Activated CD4-positive, alpha-beta T cell treated with anti-CD3 and anti-CD28 coated beads, Interleukin-2, amount 10 ng/mL, durations not matched to agents 7 days and 5 days (primary cell): ENCODE results near the gene ASCC2. TPM values are rescaled to one million over a fixed set of nuclear protein-coding genes. Genes with fewer than 3 reads are reported as not detected.

ENCODE experiments used
- CTCF ChIA-PET: fragments of 350-600 bp; sonication (Branson Sonifier 250); formaldehyde crosslinking; loops from one replicate; lab custom pipeline; 2021; ENCODE audit warnings: antibody characterized with exemption; lab: Charles Lee
- POLR2A ChIA-PET: fragments of 350-600 bp; sonication (Branson Sonifier 250); formaldehyde crosslinking; loops from one replicate; lab custom pipeline; 2021; ENCODE audit warnings: antibody characterized with exemption; lab: Charles Lee
- DNase-seq: peaks from one replicate; pipeline ENCODE4 v3.0.0-alpha.2; 2020
- H3K27ac Mint-ChIP-seq: one replicate; pipeline ENCODE4 v1.8.0; 2021; ENCODE audit warnings: mild to moderate bottlenecking, moderate library complexity, mixed read lengths
- H3K27me3 Mint-ChIP-seq: one replicate; pipeline ENCODE4 v1.8.0; 2021; ENCODE audit warnings: mixed read lengths
- H3K36me3 Mint-ChIP-seq: one replicate; pipeline ENCODE4 v1.8.0; 2021; ENCODE audit warnings: low read depth, mixed read lengths
- H3K4me1 Mint-ChIP-seq: one replicate; pipeline ENCODE4 v1.8.0; 2021; ENCODE audit warnings: mixed read lengths
- H3K4me3 Mint-ChIP-seq: one replicate; pipeline ENCODE4 v1.8.0; 2021; ENCODE audit warnings: mild to moderate bottlenecking, moderate library complexity, mixed read lengths
- H3K9me3 Mint-ChIP-seq: one replicate; pipeline ENCODE4 v1.8.0; 2021; ENCODE audit warnings: mixed read lengths
- total RNA-seq, 2 experiments: library from RNA; stranded (reverse); gene quantifications; one replicate each; pipeline ENCODE4 v1.2.3, GENCODE V29; 2021

ASCC2 gene, protein sequence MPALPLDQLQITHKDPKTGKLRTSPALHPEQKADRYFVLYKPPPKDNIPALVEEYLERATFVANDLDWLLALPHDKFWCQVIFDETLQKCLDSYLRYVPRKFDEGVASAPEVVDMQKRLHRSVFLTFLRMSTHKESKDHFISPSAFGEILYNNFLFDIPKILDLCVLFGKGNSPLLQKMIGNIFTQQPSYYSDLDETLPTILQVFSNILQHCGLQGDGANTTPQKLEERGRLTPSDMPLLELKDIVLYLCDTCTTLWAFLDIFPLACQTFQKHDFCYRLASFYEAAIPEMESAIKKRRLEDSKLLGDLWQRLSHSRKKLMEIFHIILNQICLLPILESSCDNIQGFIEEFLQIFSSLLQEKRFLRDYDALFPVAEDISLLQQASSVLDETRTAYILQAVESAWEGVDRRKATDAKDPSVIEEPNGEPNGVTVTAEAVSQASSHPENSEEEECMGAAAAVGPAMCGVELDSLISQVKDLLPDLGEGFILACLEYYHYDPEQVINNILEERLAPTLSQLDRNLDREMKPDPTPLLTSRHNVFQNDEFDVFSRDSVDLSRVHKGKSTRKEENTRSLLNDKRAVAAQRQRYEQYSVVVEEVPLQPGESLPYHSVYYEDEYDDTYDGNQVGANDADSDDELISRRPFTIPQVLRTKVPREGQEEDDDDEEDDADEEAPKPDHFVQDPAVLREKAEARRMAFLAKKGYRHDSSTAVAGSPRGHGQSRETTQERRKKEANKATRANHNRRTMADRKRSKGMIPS
- total RNA-seq, result 10 to 100 TPM; 92.4 to 96.4 TPM

DNA sequence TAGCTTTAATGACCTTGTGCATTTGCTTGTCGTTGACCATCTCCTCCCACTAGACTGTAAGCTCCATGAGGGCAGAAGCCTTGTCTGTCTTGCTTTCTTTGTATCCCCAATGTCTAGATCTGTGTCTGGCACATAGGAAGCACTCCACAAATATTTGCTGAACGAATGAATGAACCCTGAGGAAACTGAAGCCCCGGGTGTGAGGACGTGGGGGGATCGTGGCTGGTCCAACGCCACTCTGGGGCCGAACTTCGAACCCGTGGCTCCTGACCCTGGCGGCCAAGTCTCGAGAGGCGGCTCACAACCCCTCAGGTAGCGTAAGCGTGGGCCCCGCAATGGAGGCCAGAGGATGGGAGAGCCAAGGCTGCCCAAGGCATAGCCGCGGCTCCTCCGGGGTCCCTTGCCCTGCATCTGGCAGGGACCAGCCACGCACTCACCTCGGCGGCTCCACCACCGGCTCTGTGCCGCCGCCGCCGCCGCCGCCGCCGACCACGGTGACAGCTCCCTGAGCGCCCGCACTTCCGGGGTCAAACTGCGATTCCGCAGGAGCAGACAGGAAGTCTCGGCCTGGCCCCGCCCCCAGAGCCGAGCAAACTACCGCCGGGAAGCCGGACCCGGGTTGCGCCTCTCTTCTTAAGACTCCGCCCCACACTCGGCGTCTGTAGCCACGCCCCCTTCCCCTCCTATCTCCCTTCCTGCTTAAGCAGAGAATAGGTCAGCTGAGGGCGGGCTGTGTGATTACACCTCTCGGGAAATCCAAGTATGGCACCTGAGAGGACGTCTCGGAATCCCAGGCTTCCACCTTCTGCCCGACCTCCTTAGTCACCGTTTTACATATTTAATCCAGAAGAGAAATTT is at the start of gene ASCC2:
Gene ASCC2 (minus strand): TSS at position 534 of the 858 bp plus-strand sequence. CDS start 5,949 bp downstream, outside the sequence.
- ChIA-PET POLR2A (no interaction called here), CTCF (interaction anchor here (0.6 to 1.5 kb wide), 2 partner anchors 17 to 242 kb away, joined by 4 to 5 read pairs; no protein-coding TSS in a partner anchor)
- H3K27ac Mint-ChIP-seq, result peak within 1 kb of the TSS; percentile 93
- peaks cover 21% of the 10 kb centered on the region for H3K36me3 Mint-ChIP-seq
- peaks cover 33% of the 10 kb centered on the region for H3K4me1 Mint-ChIP-seq
- peak within 1 kb of the TSS; percentile 93 for H3K4me3 Mint-ChIP-seq
- H3K9me3 Mint-ChIP-seq, result peaks cover 2% of the 10 kb centered on the region
- H3K27me3 Mint-ChIP-seq, result no peaks in the 10 kb centered on the region
- DNase-seq, result peak; percentile 99

DNA sequence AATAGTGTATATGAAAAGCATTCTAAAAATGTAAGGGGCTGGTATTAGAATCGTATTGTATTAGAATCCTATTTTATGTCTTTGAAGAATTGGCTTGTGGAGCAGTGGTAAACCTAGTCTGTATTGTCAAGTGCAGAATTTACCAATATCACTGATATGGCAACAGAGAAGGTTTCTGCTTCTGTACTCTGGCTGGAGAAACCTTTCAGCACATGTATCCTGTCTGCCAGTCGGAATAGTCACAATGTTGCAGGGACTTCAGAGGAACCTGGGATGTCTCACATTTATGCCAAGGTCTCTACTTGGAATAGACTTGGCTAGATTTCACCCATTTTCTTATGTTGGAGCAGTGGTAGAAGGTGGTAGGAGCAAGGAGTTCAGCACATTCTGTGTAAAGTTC is 49.3 kb upstream of the ASCC2 start:
- CTCF ChIA-PET, result no interaction called here
- Mint-ChIP-seq H3K27ac (no peak overlapping the region), H3K27me3 (no peaks in the 10 kb centered on the region), H3K4me3 (no peak overlapping the region), H3K36me3 (peaks cover 3% of the 10 kb centered on the region), H3K4me1 (peaks cover 9% of the 10 kb centered on the region), H3K9me3 (no peaks in the 10 kb centered on the region)
- no peak for DNase-seq
- POLR2A ChIA-PET, result no interaction called here

DNA sequence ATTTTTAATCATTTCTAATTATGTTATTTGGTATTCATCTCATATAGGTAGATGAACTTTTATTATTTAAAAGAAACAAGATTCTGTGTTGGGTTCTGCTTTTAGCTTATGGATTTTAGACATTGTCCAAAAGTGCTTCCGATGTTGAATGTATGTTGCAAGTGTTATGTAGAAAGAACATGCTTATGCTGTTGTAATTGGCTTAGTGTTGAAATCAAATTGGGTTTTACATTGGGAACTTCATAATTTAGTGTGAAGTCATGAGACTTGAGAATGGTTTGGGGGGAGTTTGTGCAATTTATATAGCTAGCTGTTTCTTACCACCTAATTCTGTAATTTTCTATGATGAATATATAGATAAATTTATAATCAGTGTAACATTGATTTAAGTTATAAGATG is 48.5 kb upstream of the ASCC2 start:
- Mint-ChIP-seq H3K27ac (no peak overlapping the region), H3K4me3 (no peak overlapping the region), H3K4me1 (peaks cover 9% of the 10 kb centered on the region), H3K9me3 (no peaks in the 10 kb centered on the region), H3K36me3 (peaks cover 3% of the 10 kb centered on the region), H3K27me3 (no peaks in the 10 kb centered on the region)
- DNase-seq, result no peak
- ChIA-PET POLR2A (no interaction called here), CTCF (no interaction called here)

DNA sequence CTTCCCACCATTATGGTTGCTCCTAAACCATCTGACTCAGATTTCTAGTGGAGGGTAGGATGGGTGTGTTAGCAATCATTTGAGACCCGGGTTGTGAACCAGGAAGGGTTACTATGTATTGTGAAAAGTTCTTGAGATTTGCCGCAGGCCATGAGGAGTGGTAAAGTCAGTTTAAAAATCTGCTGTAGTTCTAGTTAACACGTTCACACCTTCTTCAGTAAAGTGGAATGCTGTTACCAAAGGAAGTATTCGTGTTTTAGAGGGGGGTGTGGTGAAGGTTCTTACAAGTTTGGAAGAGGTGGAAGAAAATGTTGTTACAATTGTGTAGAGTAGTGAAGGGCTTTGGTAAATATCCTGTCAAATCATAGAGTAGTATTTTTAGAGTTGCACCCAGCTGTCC is 47.5 kb upstream of the ASCC2 start:
- DNase-seq, result no peak
- ChIA-PET CTCF (no interaction called here), POLR2A (no interaction called here)
- no peak overlapping the region for H3K27ac Mint-ChIP-seq
- peaks cover 3% of the 10 kb centered on the region for H3K36me3 Mint-ChIP-seq
- peaks cover 9% of the 10 kb centered on the region for H3K4me1 Mint-ChIP-seq
- H3K4me3 Mint-ChIP-seq, result no peak overlapping the region
- H3K9me3 Mint-ChIP-seq, result no peaks in the 10 kb centered on the region
- no peaks in the 10 kb centered on the region for H3K27me3 Mint-ChIP-seq

DNA sequence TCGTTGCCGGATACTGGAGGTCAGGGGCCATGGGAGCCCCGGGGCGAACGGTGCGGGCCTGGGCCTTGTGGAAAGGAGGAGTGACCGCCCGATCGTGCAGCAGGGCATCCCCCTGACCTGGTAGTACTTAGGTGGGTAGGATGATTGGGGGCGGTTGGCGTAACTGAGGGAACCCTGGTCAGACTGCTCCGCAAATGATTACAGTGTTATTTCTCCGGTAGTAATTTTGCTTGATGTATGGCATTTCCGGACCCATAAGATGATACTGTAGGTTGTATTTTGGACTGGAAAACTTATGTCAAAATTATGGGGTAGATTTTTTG is 45.7 kb upstream of the ASCC2 start:
- Mint-ChIP-seq H3K4me3 (peak overlapping the region; percentile 89), H3K27me3 (no peaks in the 10 kb centered on the region), H3K9me3 (no peaks in the 10 kb centered on the region), H3K36me3 (peaks cover 3% of the 10 kb centered on the region), H3K4me1 (peaks cover 9% of the 10 kb centered on the region), H3K27ac (peak overlapping the region; percentile 82)
- POLR2A ChIA-PET, result interaction anchor here (0.7 kb wide), 1 partner anchor 421 kb away, joined by 3 read pairs; no protein-coding TSS in a partner anchor
- peak; percentile 40 for DNase-seq
- CTCF ChIA-PET, result interaction anchor here (1.1 kb wide), 2 partner anchors 11 to 19 kb away, joined by 3 read pairs; no protein-coding TSS in a partner anchor

DNA sequence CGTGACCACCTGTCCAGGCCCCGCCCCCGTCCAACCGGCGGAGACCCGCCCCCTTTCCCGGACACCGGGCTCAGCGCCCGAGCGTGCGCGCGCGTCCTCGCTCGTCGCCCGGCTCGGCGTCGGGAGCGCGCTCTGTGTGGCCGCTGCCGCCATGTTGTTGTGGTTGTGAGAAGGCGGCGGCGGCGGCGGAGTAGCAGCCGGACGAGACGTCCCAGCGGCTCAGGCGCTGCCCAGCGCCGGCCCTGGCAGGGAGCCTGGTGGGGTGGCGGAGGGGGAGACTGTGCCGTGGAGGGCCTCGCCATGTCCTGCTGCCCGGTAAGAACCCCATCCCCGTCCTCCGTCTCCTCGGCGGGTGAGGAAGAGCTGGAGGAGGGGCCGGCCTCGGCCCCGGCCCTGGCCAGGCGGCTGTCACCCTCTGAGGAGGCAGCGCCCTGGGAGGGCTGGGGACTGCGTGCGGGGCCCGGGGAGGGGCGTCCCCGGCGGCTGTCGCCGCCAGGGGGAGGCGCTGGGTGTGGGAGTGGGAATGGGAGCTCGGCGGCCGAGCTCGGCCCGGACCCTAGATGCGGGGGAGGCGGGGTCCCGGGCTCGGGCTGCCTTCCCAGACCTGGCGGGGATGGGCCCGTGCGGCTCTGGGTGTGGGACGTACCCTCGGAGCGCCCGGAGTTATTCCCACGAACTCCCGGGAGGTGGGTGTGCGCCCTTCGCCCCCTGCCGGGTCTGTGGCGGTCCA is 45.1 kb upstream of the ASCC2 start, which contains the start of gene MTMR3:
Gene MTMR3 (plus strand): TSS at position 130 of the 730 bp plus-strand sequence. CDS start 87,886 bp downstream, outside the sequence.
- Mint-ChIP-seq H3K27me3 (no peaks in the 10 kb centered on the region), H3K36me3 (peaks cover 3% of the 10 kb centered on the region), H3K4me1 (peaks cover 9% of the 10 kb centered on the region), H3K27ac (peak within 1 kb of the TSS; percentile 82), H3K4me3 (peak within 1 kb of the TSS; percentile 89), H3K9me3 (no peaks in the 10 kb centered on the region)
- peak; percentile 89 for DNase-seq
- ChIA-PET POLR2A (interaction anchor here (0.7 kb wide), 1 partner anchor 421 kb away, joined by 3 read pairs; no protein-coding TSS in a partner anchor), CTCF (interaction anchor here (0.7 to 1.1 kb wide), 3 partner anchors 9 to 18 kb away, joined by 3 read pairs; no protein-coding TSS in a partner anchor)

DNA sequence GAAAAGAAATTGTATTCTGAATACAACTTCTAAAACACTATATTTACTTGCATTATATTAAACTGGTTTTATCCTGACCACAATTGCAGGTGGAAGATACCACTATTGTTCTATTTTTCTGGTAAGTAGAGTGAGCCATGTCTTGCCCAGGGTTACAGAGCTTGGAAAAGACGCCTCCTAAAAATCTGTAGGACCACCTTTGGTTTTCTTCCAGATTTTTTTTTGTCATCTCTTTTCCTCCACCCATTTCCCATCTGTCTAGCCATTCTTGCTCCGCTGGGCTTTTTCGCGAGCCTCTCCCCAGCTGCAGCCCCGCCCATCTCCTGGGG is 44.6 kb upstream of the ASCC2 start:
- Mint-ChIP-seq H3K4me3 (peak overlapping the region; percentile 89), H3K36me3 (peaks cover 3% of the 10 kb centered on the region), H3K4me1 (peaks cover 9% of the 10 kb centered on the region), H3K27me3 (peaks cover 4% of the 10 kb centered on the region), H3K9me3 (no peaks in the 10 kb centered on the region), H3K27ac (peak overlapping the region; percentile 79)
- DNase-seq, result no peak
- POLR2A ChIA-PET, result interaction anchor here (0.6 kb wide), 1 partner anchor 32 kb away, joined by 3 read pairs; no protein-coding TSS in a partner anchor
- CTCF ChIA-PET, result interaction anchor here (0.7 to 1.1 kb wide), 5 partner anchors 9 to 18 kb away, joined by 3 to 5 read pairs (median 3); no protein-coding TSS in a partner anchor

DNA sequence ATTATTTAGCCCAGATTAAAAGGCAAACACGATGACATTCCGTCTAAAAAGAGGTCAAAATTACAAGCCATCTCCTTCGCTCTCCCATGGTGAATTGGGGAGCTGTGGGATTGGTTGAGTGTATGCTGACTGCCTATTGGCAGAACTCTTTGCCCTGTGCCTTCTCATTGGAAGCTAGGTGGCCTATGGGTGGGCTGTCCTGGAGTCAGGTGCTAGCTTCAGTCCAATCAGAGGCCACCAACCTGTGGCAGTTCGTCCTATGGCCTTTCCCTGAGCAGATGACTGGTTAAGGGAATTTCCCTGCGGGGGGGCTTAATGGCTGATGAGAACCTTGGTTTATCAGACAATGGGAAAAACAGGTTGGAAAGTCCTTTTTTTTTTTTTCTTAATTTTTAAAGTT is 41.7 kb upstream of the ASCC2 start:
- H3K4me3 Mint-ChIP-seq, result no peak overlapping the region
- H3K36me3 Mint-ChIP-seq, result peaks cover 3% of the 10 kb centered on the region
- H3K4me1 Mint-ChIP-seq, result peaks cover 9% of the 10 kb centered on the region
- H3K27me3 Mint-ChIP-seq, result peaks cover 16% of the 10 kb centered on the region
- DNase-seq, result no peak
- no peaks in the 10 kb centered on the region for H3K9me3 Mint-ChIP-seq
- no peak overlapping the region for H3K27ac Mint-ChIP-seq
- ChIA-PET POLR2A (interaction anchor here (0.6 kb wide), 1 partner anchor 52 kb away, joined by 3 read pairs; no protein-coding TSS in a partner anchor), CTCF (interaction anchor here (0.6 to 1.1 kb wide), 4 partner anchors 87 to 567 kb away, joined by 3 read pairs; no protein-coding TSS in a partner anchor)

DNA sequence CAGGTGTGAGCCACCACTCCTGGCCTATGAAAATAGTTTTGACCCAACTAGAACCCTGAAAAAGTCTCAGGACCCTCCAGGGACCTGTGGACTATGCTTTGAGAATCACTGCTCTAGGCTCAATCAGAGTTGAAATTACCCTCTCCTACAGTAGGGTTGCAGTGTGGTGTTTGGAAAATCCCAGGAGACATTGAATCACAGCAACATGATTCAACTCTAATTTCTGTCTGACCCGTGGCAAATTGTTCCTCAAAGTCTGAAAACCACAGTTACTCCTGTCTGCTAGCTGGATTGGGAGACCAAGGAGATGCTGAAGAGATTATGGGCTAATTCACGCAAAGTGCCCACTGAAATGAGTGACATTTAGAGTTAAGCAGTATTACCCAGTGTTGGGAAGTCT is 39.5 kb upstream of the ASCC2 start:
- H3K9me3 Mint-ChIP-seq, result no peaks in the 10 kb centered on the region
- H3K27ac Mint-ChIP-seq, result no peak overlapping the region
- no peaks in the 10 kb centered on the region for H3K36me3 Mint-ChIP-seq
- DNase-seq, result no peak
- H3K4me3 Mint-ChIP-seq, result no peak overlapping the region
- H3K4me1 Mint-ChIP-seq, result peaks cover under 1% of the 10 kb centered on the region
- ChIA-PET POLR2A (no interaction called here), CTCF (interaction anchor here (0.6 kb wide), 1 partner anchor 1914 kb away, joined by 3 read pairs; no protein-coding TSS in a partner anchor)
- peaks cover 24% of the 10 kb centered on the region for H3K27me3 Mint-ChIP-seq

DNA sequence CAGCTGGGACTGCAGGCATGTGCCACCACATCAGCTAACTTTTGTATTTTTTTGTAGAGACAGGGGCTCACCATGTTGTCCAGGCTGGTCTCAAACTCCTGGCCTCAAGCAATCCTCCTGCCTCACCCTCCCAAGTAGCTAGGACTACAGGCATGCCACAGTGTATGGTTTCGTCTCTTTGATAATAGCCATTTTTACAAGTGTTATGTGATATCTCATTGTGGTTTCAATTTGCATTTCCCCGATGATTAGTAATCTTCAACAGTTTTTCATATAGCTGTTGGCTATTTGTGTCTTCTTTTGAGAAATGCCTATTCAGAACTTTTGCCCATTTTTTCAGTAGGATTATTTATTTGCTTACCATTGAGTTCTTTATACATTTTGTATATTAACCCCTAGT is 35.9 kb upstream of the ASCC2 start:
- Mint-ChIP-seq H3K9me3 (no peaks in the 10 kb centered on the region), H3K27ac (no peak overlapping the region), H3K36me3 (no peaks in the 10 kb centered on the region), H3K4me3 (no peak overlapping the region), H3K4me1 (peaks cover 12% of the 10 kb centered on the region), H3K27me3 (peaks cover 24% of the 10 kb centered on the region)
- ChIA-PET CTCF (interaction anchor here (0.5 kb wide), 1 partner anchor 9 kb away, joined by 3 read pairs; the partner anchor contains the start of gene MTMR3), POLR2A (no interaction called here)
- DNase-seq, result no peak

DNA sequence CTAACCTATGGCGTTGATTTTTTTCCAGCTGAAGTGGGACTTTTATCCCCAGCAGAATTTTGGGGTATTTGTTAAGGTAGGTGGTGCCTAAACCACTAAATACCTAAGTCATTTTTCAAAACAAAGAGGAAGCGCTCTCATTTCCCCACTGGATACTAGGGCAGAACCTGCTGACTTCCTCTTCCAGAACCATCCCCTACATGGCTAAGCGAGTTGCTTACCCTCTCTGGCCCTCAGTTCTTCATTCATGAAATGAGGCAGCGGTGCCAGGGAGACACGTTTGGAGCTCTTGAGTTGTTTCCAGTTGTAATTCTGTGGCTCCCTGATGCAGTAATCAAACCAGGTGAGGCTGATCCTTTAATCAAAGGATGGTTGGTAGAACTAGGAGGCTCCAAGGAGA is 34.9 kb upstream of the ASCC2 start:
- H3K27ac Mint-ChIP-seq, result no peak overlapping the region
- no peak overlapping the region for H3K4me3 Mint-ChIP-seq
- ChIA-PET CTCF (interaction anchor here (0.7 to 1.2 kb wide), 3 partner anchors 10 to 364 kb away, joined by 3 read pairs; partner anchors contain the start of gene MTMR3), POLR2A (no interaction called here)
- H3K9me3 Mint-ChIP-seq, result no peaks in the 10 kb centered on the region
- peaks cover 12% of the 10 kb centered on the region for H3K4me1 Mint-ChIP-seq
- peaks cover 23% of the 10 kb centered on the region for H3K27me3 Mint-ChIP-seq
- DNase-seq, result no peak
- no peaks in the 10 kb centered on the region for H3K36me3 Mint-ChIP-seq
